ENCODE data around the gene ERMAP.
"Not testable (repeated sequence)": the region's sequence is repeated elsewhere in the genome, so short reads cannot be mapped to it uniquely, and the experiment has no call there.

The ERMAP gene

GRCh38 chr1:42859366-42859765, 42.4 kb downstream of the ERMAP start:
- not testable (repeated sequence) for H3K4me3 ChIP-seq (ENCODE audit: low read length); DNase-seq (ENCODE audit: low read depth, low spot score)

GRCh38 chr1:42860339-42861013, 43.6 kb downstream of the ERMAP start:
- DNase-seq (ENCODE audit: low read depth, low spot score), result no peak
- H3K4me3 ChIP-seq (ENCODE audit: low read length), result no peak overlapping the region

GRCh38 chr1:42861014-42861399, 44.1 kb downstream of the ERMAP start:
- H3K4me3 ChIP-seq (ENCODE audit: low read length), result no peak overlapping the region
- DNase-seq (ENCODE audit: low read depth, low spot score), result no peak

GRCh38 chr1:42866549-42866948, 49.6 kb downstream of the ERMAP start:
- H3K4me3 ChIP-seq (ENCODE audit: low read length), result no peak overlapping the region
- DNase-seq (ENCODE audit: low read depth, low spot score), result no peak

- DNase-seq (ENCODE audit: low read depth, low spot score); H3K4me3 ChIP-seq (ENCODE audit: low read length): not testable (repeated sequence)
Observed at GRCh38 chr1:42868466-42868865, 51.5 kb downstream of the ERMAP start.

- not testable (repeated sequence) for H3K4me3 ChIP-seq (ENCODE audit: low read length); DNase-seq (ENCODE audit: low read depth, low spot score)
Observed at GRCh38 chr1:42869254-42869653, 52.3 kb downstream of the ERMAP start.

- DNase-seq (ENCODE audit: low read depth, low spot score); H3K4me3 ChIP-seq (ENCODE audit: low read length): not testable (repeated sequence)
Observed at GRCh38 chr1:42869751-42870150, 52.8 kb downstream of the ERMAP start.

GRCh38 chr1:42873108-42873507, 56.2 kb downstream of the ERMAP start:
- not testable (repeated sequence) for H3K4me3 ChIP-seq (ENCODE audit: low read length); DNase-seq (ENCODE audit: low read depth, low spot score)

- H3K4me3 ChIP-seq (ENCODE audit: low read length), result no peak overlapping the region
- no peak for DNase-seq (ENCODE audit: low read depth, low spot score)
Observed at GRCh38 chr1:42873670-42874069, 56.7 kb downstream of the ERMAP start.

- H3K4me3 ChIP-seq (ENCODE audit: low read length), result no peak overlapping the region
- no peak for DNase-seq (ENCODE audit: low read depth, low spot score)
Observed at GRCh38 chr1:42876009-42876408, 59.1 kb downstream of the ERMAP start.

- H3K4me3 ChIP-seq (ENCODE audit: low read length), result no peak overlapping the region
- no peak for DNase-seq (ENCODE audit: low read depth, low spot score)
Observed at GRCh38 chr1:42877380-42877779, 60.5 kb downstream of the ERMAP start.

- no peak overlapping the region for H3K4me3 ChIP-seq (ENCODE audit: low read length)
- DNase-seq (ENCODE audit: low read depth, low spot score), result no peak
Observed at GRCh38 chr1:42880384-42880783, 63.5 kb downstream of the ERMAP start.

- DNase-seq (ENCODE audit: low read depth, low spot score), result no peak
Observed at GRCh38 chr1:42886046-42886739, 69.3 kb downstream of the ERMAP start.

GRCh38 chr1:42886800-42887199, 69.9 kb downstream of the ERMAP start:
- H3K4me3 ChIP-seq (ENCODE audit: low read length), result no peak overlapping the region
- no peak for DNase-seq (ENCODE audit: low read depth, low spot score)

More at GRCh38 chr1:42886046-42886739, 69.3 kb downstream of the ERMAP start:
- no peak overlapping the region for H3K4me3 ChIP-seq (ENCODE audit: low read length)

GRCh38 chr1:42887366-42887765, 70.4 kb downstream of the ERMAP start:
- no peak for DNase-seq (ENCODE audit: low read depth, low spot score)
- no peak overlapping the region for H3K4me3 ChIP-seq (ENCODE audit: low read length)

GRCh38 chr1:42888013-42888633, 71.2 kb downstream of the ERMAP start:
- no peak for DNase-seq (ENCODE audit: low read depth, low spot score)
- no peak overlapping the region for H3K4me3 ChIP-seq (ENCODE audit: low read length)

GRCh38 chr1:42889264-42889663, 72.3 kb downstream of the ERMAP start:
- no peak overlapping the region for H3K4me3 ChIP-seq (ENCODE audit: low read length)
- DNase-seq (ENCODE audit: low read depth, low spot score), result no peak

- DNase-seq (ENCODE audit: low read depth, low spot score), result no peak
- no peak overlapping the region for H3K4me3 ChIP-seq (ENCODE audit: low read length)
Observed at GRCh38 chr1:42891465-42892138, 74.7 kb downstream of the ERMAP start.

All from Jurkat, Clone E6-1 (cell line).